ENCODE data around the gene CYTH3.
A peak's percentile ranks its signal among the peaks of the same experiment; 100 is the strongest.
"Not testable (repeated sequence)": the region's sequence is repeated elsewhere in the genome, so short reads cannot be mapped to it uniquely, and the experiment has no call there.

Gene CYTH3

DNA sequence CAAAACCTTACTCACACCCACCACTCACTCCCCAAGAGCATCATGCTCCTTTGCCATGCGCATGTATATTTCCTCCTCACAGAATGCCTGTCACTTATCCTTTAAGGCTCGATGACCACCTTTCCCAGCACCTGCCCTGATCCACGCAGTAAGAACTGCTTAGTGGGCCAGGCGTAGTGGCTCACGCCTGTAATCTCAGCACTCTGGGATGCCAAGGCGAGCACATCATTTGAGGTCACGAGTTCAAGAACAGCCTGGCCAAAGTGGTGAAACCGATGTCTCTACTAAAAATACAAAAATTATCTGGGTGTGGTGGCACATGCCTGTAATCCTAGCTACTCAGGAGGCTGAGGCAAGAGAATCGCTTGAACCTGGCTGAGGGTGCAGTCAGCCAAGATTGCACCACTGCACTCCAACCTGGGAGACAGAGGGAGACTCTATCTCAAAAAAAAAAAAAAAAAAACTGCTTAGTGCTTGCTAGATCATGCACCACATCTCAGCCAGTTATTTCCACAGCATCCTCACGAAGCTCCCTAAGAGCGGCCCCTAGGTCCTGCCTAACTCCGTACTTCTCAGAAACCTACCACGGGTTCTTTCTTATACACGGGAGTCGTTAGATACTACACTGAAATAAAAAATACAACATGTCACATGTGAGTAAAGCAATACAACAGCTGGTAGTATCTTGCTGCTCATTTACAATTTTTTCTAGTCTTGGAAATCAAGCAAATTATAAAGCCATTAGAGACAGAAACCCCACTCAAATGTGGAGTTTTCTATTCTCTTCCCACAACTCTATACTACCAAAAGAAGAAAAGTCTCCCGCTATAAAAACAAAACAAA, 37.2 kb downstream of the CYTH3 start:
- Mint-ChIP-seq H3K27ac (no peak overlapping the region), H3K27me3 (ENCODE audit: low read depth) (peaks cover 35% of the 10 kb centered on the region), H3K9me3 (no peaks in the 10 kb centered on the region), H3K4me3 (no peak overlapping the region), H3K36me3 (ENCODE audit: low read depth) (no peaks in the 10 kb centered on the region), H3K4me1 (ENCODE audit: low read depth) (peaks cover 4% of the 10 kb centered on the region)

DNA sequence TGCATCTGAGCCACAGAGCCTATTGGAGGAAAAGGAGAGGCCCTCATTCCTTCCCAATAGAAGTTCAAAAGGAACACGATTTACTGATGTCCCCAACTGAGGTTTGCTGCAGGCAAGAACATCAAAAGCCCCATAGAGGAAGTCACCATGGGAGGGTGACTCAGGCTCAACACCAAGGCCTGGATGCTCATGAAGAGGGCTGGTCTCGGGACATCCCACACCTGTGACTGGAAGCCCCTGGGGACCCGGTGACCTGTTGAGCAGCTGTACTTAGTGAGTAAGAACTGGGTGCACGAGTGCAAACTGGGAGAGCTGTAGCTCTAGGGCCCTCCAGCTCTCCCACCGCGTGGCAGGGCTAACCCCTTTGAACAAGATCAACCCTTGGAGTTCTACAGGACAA, 38.0 kb downstream of the CYTH3 start:
- Mint-ChIP-seq H3K4me1 (ENCODE audit: low read depth) (peaks cover 4% of the 10 kb centered on the region), H3K9me3 (no peaks in the 10 kb centered on the region), H3K4me3 (no peak overlapping the region), H3K36me3 (ENCODE audit: low read depth) (no peaks in the 10 kb centered on the region), H3K27ac (no peak overlapping the region), H3K27me3 (ENCODE audit: low read depth) (peaks cover 34% of the 10 kb centered on the region)

DNA sequence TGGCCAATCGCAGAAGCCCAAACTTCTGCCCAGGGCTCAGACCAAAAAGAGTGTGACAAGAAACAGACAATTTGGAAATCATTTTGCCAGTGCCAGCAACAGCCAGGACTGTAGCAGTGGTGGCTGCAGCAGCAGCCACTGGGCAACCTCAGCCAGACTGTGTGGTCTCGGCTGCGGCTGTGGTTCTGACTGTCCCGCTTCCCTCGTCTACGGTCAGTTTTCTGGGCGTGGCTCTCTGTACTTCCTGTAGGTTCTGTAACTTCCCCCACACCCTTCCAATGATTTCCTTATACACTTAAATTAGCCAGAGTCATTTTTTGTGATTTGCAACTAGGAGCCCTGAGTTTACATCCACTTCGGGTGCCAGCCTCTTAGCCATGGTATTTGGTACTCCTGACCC, 39.9 kb downstream of the CYTH3 start:
- Mint-ChIP-seq H3K4me3 (no peak overlapping the region), H3K4me1 (ENCODE audit: low read depth) (peaks cover 8% of the 10 kb centered on the region), H3K27ac (no peak overlapping the region), H3K9me3 (no peaks in the 10 kb centered on the region), H3K27me3 (ENCODE audit: low read depth) (peaks cover 40% of the 10 kb centered on the region), H3K36me3 (ENCODE audit: low read depth) (no peaks in the 10 kb centered on the region)

DNA sequence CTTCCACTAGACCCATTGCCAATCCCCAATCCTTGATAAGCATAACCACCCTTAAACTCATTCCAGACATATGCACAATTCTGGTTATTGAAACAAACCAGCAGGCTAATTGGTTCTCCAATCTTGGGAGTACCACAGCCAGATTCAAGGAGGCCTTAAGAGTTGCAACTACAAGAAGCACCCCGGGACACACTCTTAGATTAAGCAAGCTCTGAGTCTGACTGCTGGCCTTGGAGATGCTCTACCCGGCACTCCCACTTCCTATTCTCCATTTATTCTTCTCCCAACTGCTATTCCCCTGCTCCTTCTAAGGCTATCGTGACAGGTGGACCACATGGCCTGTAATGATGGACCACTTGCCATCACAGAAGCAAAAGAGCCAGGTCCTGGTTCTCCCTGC, 40.3 kb downstream of the CYTH3 start:
- no peaks in the 10 kb centered on the region for H3K36me3 Mint-ChIP-seq (ENCODE audit: low read depth)
- peaks cover 44% of the 10 kb centered on the region for H3K27me3 Mint-ChIP-seq (ENCODE audit: low read depth)
- no peaks in the 10 kb centered on the region for H3K9me3 Mint-ChIP-seq
- no peak overlapping the region for H3K4me3 Mint-ChIP-seq
- peaks cover 8% of the 10 kb centered on the region for H3K4me1 Mint-ChIP-seq (ENCODE audit: low read depth)
- H3K27ac Mint-ChIP-seq = no peak overlapping the region

DNA sequence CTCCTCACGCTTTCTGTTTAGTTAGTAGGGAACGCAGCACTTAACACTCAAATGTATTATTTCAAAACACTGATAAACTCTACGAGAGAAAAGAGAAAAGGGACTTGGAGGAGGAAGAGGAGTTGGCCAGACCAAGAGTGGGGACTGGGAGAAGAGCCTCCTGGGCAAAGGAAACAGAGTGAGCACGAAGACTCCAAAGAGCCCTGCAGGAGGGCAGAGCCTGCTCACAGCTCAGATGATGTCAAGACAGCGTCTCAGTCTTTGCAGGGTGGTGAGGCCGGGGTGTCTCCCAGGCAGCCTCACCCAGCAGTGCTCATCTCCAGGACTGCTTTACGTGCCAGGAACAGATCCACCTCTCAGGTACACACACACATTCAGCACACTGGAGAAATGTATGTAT, 41.2 kb downstream of the CYTH3 start:
- Mint-ChIP-seq H3K27me3 (ENCODE audit: low read depth) (peaks cover 48% of the 10 kb centered on the region), H3K4me1 (ENCODE audit: low read depth) (peaks cover 8% of the 10 kb centered on the region), H3K36me3 (ENCODE audit: low read depth) (no peaks in the 10 kb centered on the region), H3K9me3 (no peaks in the 10 kb centered on the region), H3K4me3 (no peak overlapping the region), H3K27ac (no peak overlapping the region)

DNA sequence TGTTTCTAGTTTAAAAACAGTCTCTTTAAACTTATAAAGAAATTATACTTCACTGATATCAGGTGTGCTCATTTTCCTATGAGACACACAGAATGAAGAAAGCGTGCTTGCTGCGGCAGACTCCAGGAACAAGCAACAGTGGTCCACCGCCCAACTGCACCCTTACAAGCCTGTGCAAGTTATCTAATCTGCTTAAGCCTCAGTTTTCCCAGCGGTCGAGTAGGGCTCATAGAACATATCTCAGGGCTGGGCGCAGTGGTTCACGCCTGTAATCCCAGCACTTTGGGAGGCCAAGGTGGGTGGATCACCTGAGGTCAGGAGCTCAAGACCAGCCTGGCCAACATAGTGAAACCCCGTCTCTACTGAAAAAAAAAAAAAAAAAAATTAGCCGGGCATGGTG, 43.1 kb downstream of the CYTH3 start:
- not testable (repeated sequence) for H3K27ac Mint-ChIP-seq; H3K36me3 Mint-ChIP-seq (ENCODE audit: low read depth); H3K9me3 Mint-ChIP-seq; H3K4me3 Mint-ChIP-seq; H3K4me1 Mint-ChIP-seq (ENCODE audit: low read depth)
- peaks cover 51% of the 10 kb centered on the region for H3K27me3 Mint-ChIP-seq (ENCODE audit: low read depth)

DNA sequence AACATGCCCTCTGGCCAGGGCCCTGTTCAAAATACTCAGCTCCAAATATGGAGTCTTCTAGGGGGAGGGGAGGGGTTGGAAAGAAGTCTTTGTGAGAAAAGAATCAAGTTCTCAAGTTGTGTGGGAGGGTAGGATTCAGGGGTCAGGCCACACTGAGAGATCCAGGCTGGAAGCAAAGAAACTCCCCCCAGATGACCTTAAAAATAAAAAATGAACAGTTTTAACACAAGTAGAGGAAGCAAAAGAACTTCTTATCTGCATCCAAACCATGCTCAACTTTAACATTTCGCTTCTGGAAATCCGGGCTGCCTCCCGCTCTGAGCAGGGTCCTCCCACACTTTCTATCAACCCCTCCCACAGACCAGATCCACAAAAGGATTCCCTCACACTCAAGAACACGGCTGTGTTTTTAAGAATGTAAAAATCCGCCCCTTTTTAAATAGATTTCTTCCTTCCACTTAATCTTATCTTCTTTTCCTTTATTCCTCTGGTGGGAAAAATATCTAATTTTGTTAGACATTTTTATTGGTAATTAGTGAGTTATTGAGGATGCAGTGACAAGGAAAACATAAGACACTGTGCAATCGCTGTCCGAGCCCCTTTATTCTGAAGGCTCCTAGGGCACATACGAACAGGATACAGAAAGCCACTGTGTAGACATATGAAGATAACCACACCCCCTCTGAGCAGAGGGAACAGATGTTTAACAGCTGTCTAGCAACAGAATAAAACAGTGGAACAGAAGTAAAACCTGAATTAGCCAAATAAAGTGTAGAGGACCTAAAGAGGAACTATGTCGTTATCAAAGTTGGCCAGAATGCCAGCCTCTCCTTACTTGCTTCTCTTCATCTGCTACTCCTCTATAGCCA, 43.8 kb downstream of the CYTH3 start:
- H3K9me3 Mint-ChIP-seq = no peaks in the 10 kb centered on the region
- H3K36me3 Mint-ChIP-seq (ENCODE audit: low read depth) = no peaks in the 10 kb centered on the region
- H3K27me3 Mint-ChIP-seq (ENCODE audit: low read depth) = peaks cover 47% of the 10 kb centered on the region
- no peak overlapping the region for H3K27ac Mint-ChIP-seq
- peaks cover 8% of the 10 kb centered on the region for H3K4me1 Mint-ChIP-seq (ENCODE audit: low read depth)
- no peak overlapping the region for H3K4me3 Mint-ChIP-seq

DNA sequence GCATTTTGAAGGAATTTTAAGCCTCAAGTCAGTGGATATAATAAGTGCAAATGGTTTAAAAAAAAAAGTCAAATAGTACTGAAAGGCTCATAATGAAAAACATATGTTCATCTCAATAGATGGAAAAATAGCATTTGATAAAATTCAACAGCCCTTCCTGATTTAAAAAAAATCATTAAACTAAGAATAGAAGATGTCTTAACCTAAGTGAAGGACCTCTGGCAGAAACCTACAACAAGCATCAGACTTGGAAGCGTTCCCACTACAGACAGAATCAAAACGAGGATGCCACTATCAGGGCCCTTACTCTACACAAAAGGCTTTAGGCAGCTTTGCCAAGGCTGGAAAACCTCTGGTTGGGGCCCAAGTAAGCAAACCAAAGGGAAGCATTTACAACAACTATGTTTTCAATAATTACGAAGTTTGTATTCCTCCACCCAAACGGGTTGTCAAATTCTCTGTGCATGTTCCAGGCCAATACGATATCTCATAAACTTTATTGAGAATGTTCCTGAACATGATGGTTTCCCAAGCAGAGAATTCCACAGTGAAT, 45.1 kb downstream of the CYTH3 start:
- no peaks in the 10 kb centered on the region for H3K36me3 Mint-ChIP-seq (ENCODE audit: low read depth)
- no peaks in the 10 kb centered on the region for H3K9me3 Mint-ChIP-seq
- no peak overlapping the region for H3K4me3 Mint-ChIP-seq
- H3K27me3 Mint-ChIP-seq (ENCODE audit: low read depth) = peaks cover 42% of the 10 kb centered on the region
- peaks cover 5% of the 10 kb centered on the region for H3K4me1 Mint-ChIP-seq (ENCODE audit: low read depth)
- H3K27ac Mint-ChIP-seq = no peak overlapping the region

DNA sequence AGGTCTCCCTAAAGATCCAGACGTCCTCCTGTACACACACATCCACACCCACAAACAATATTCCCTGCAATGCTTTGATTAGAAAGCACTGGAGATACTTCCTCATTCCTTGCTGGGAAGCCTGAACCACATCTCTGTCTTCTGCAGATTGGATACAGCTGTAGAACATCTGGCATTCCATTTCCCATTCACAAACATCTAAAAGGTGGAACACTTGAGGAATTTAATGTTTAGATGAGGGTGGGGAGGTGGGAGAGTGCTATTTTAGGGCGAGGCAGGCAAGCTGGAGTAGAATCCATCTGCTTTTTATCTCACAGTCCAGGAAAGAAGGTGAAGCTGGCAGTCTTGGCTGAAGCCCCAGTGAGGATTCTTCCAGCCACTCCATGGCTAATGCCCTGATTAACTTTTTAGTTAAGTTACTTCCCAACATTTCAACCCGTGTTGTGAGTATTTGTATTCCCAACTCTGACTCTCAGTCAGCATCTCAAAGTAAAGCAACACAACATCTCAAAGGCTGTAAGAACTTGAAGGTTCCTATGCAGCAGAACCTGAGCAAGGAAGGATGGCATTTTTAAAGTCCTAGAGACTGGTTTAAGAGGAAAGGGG, 46.1 kb downstream of the CYTH3 start:
- no peaks in the 10 kb centered on the region for H3K36me3 Mint-ChIP-seq (ENCODE audit: low read depth)
- H3K27ac Mint-ChIP-seq = no peak overlapping the region
- no peak overlapping the region for H3K4me3 Mint-ChIP-seq
- peaks cover 11% of the 10 kb centered on the region for H3K4me1 Mint-ChIP-seq (ENCODE audit: low read depth)
- no peaks in the 10 kb centered on the region for H3K9me3 Mint-ChIP-seq
- H3K27me3 Mint-ChIP-seq (ENCODE audit: low read depth) = peaks cover 36% of the 10 kb centered on the region

DNA sequence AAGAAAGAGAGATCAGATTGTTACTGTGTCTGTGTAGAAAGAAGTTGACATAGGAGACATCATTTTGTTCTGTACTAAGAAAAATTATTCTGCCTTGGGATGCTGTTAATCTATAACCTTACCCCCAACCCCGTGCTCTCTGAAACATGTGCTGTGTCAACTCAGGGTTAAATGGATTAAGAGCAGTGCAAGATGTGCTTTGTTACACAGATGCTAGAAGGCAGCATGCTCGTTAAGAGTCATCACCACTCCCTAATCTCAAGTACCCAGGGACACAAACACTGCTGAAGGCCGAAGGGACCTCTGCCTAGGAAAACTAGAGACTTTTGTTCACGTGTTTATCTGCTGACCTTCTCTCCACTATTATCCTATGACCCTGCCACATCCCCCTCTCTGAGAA, 49.0 kb downstream of the CYTH3 start:
- not testable (repeated sequence) for H3K4me3 Mint-ChIP-seq; H3K9me3 Mint-ChIP-seq; H3K36me3 Mint-ChIP-seq (ENCODE audit: low read depth); H3K27ac Mint-ChIP-seq
- Mint-ChIP-seq H3K27me3 (ENCODE audit: low read depth) (peaks cover 29% of the 10 kb centered on the region), H3K4me1 (ENCODE audit: low read depth) (peaks cover 10% of the 10 kb centered on the region)

DNA sequence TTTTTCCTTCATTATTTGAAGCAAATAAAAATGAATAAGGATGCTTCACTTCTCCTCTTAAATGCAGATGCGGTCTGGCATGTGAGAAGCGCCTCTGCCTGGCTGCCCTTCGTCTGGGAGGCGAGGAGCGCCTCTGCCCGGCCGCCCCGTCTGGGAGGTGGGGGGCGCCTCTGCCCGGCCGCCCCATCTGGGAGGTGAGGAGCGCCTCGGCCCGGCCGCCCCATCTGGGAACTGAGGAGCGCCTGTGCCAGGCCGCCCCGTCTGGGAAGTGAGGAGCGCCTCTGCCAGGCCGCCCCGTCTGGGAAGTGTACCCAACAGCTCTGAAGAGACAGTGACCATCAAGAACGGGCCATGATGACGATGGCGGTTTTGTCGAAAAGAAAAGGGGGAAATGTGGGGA, 49.4 kb downstream of the CYTH3 start:
- not testable (repeated sequence) for H3K9me3 Mint-ChIP-seq; H3K36me3 Mint-ChIP-seq (ENCODE audit: low read depth); H3K27ac Mint-ChIP-seq; H3K4me3 Mint-ChIP-seq; H3K4me1 Mint-ChIP-seq (ENCODE audit: low read depth)
- H3K27me3 Mint-ChIP-seq (ENCODE audit: low read depth) = peaks cover 28% of the 10 kb centered on the region

DNA sequence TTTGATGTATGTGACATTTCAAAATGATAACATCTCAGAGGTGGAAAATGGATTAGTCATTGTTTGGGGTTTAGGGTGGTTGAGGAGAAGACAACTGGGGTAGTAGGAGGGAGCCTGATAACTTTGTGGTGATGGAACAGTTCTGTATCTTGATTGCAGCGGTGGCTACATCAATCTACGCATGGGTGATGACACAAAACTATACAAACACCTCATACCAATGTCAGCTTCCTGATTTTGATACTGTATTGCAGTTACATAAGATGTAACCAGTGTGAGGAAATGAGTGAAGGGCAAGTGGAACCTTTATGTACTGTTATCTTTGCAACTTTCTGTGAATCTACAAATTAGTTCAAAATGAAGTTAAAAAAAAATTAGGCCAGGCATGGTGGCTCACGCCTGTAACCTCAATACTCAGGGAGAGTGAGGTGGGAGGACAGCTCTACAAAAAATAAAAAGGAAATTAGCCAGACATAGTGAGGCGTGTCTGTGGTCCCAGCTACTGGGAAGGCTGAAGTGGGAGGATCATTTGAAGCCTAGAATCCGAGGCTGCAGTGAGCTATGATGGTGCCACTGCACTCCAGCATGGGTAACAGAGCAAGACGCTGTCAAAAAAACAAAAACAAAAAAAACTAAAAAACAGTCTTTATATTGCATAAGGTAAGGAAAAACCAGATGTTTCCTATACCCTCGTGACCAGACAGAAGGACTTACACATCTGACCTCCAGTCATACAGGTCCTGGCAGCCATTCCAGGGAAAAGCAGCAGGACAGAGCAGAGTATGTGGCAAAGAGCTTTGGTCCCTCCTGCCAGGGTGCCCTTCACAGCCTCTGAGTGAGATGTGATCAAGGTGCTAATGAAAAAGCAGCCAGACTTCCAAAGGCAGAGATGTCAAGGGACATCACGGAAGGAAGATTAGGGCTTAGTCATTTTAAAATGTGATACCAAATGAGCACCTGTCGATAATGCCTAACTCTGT, 50.8 kb downstream of the CYTH3 start:
- H3K36me3 Mint-ChIP-seq (ENCODE audit: low read depth) = peaks cover 1% of the 10 kb centered on the region
- no peaks in the 10 kb centered on the region for H3K9me3 Mint-ChIP-seq
- H3K4me3 Mint-ChIP-seq = no peak overlapping the region
- H3K27me3 Mint-ChIP-seq (ENCODE audit: low read depth) = peaks cover 28% of the 10 kb centered on the region
- peak overlapping the region; percentile 4 for H3K27ac Mint-ChIP-seq
- peaks cover 10% of the 10 kb centered on the region for H3K4me1 Mint-ChIP-seq (ENCODE audit: low read depth)

DNA sequence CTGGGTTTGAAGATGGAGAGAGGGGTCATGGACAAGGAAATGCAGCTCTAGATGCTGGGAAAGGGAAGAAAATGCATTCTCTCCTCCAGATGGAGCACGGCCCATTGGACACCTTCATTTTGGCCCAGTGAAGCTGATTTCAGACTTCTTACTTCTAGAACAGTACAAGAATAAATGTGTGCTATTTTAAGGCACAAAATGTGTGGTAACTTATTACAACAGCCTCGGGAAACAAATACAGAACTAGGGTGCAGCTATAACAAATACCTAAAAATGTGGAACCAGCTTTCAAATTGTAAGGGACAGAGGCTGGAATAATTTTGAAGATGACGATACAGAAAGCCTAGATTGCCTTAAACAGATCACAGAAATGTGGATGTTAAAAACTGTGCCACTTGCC, 54.1 kb downstream of the CYTH3 start:
- Mint-ChIP-seq H3K9me3 (no peaks in the 10 kb centered on the region), H3K36me3 (ENCODE audit: low read depth) (peaks cover 1% of the 10 kb centered on the region), H3K4me3 (no peak overlapping the region), H3K4me1 (ENCODE audit: low read depth) (peaks cover 10% of the 10 kb centered on the region), H3K27me3 (ENCODE audit: low read depth) (peaks cover 24% of the 10 kb centered on the region), H3K27ac (no peak overlapping the region)

DNA sequence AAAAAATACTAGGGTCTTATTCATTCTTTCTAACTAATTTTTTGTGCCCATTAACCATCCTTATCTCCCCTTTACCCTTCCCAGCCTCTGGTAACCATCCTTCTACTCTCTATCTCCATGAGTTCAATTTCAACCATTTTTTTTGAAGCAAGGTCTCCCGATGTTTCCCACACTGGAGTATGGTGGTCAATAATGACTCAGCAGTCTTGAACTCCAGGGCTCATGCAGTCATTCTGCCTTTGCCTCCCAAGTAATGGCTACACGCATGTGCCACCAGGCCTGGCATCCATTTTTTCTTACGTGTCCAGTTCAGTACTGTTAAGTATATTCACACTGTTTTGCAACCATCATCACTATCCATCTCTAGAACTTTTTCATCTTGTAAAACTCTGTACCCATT, 60.4 kb downstream of the CYTH3 start:
- H3K9me3 Mint-ChIP-seq = no peaks in the 10 kb centered on the region
- no peak overlapping the region for H3K27ac Mint-ChIP-seq

More for the DNA sequence above, 60.4 kb downstream of the CYTH3 start:
- H3K27me3 Mint-ChIP-seq (ENCODE audit: low read depth) = peaks cover 20% of the 10 kb centered on the region
- H3K4me3 Mint-ChIP-seq = no peak overlapping the region
- H3K4me1 Mint-ChIP-seq (ENCODE audit: low read depth) = no peaks in the 10 kb centered on the region
- no peaks in the 10 kb centered on the region for H3K36me3 Mint-ChIP-seq (ENCODE audit: low read depth)

Data from T-helper 1 cell treated with Interleukin-12 subunit alpha and Interleukin-12 subunit beta and Interleukin-4 antibody, amounts not matched to agents 30 μg/mL and 1 μg/mL, for 36 hours (primary cell).